K562 (cell line): ENCODE measurements around the gene ARPC4. TPM values are rescaled to one million over a fixed set of nuclear protein-coding genes. Genes with fewer than 3 reads are reported as not detected.

Experiments
- ATAC-seq: fragments of 200-7000 bp; cut with Tn5 transposase; 3 replicates; pipeline ENCODE4 v1.9.1; 2020; ENCODE audit warnings: moderate library complexity
- BruUV-seq: library from RNA; stranded (reverse); fragments of 400-500 nt; replicated peaks from 2 replicates; lab custom pipeline; 2021; lab: Mats Ljungman, UMichigan
- CTCF ChIA-PET: fragments of 300-600 bp; formaldehyde crosslinking; extraction: SDS; loops from one replicate; lab custom pipeline; 2021; ENCODE audit warnings: low intra/inter-chr PET ratio; lab: Yijun Ruan, JAX
- POLR2A ChIA-PET: fragments of 300-600, 350-650 bp; sonication (Branson Sonifier 250); formaldehyde crosslinking; extraction: SDS; loops from one replicate; lab custom pipeline; 2021; ENCODE audit warnings: antibody characterized with exemption, inconsistent platforms; lab: Yijun Ruan, JAX
- DNase-seq, 4 experiments: peaks; one replicate each; pipeline versions ENCODE4 v3.0.0 to v3.0.0-alpha.2; 2011 to 2018; ENCODE audit warnings: low spot score in 3 of 4, mixed read lengths in 3 of 4; ENCODE audit errors: extremely low read depth in 1 of 4
- FAIRE-seq: peaks from 2 replicates; lab custom pipeline; 2011; peaks lifted over from hg19 to GRCh38; lab: Jason Lieb, UNC
- H2AFZ ChIP-seq: 2 replicates; pipeline ENCODE4 v1.6.0; 2011; ENCODE audit warnings: low read depth, low read length, control low read depth, inconsistent platforms
- H3K27ac ChIP-seq: fragments of 200-600 bp; 3 replicates; pipeline ENCODE4 v1.8.0; 2011; ENCODE audit warnings: low read depth, mild to moderate bottlenecking, control low read depth, inconsistent platforms, low read length, moderate library complexity, mixed read lengths; ENCODE audit errors: extremely low read depth
- H3K27me3 ChIP-seq, 2 experiments: fragments of 300-600 bp in 1 of 2; 2 replicates in 1 of 2; 3 replicates in 1 of 2; pipeline versions ENCODE4 v1.6.0 to v1.8.0; 2011; ENCODE audit warnings: inconsistent platforms in 2 of 2, low read length in 2 of 2, mild to moderate bottlenecking in 1 of 2, mixed read lengths in 1 of 2, moderate library complexity in 1 of 2; ENCODE audit not compliant: control insufficient read depth in 2 of 2, insufficient read depth in 2 of 2
- H3K36me3 ChIP-seq: fragments of 300-600 bp; 3 replicates; pipeline ENCODE4 v1.8.0; 2011; ENCODE audit warnings: mild to moderate bottlenecking, low read length, inconsistent platforms; ENCODE audit not compliant: control insufficient read depth, insufficient read depth
- H3K4me1 ChIP-seq, 2 experiments: fragments of 200-600 bp in 1 of 2; replicated peaks in 1 of 2; 2 replicates in 1 of 2; 3 replicates in 1 of 2; pipeline versions ENCODE4 v1.5.1 to v1.8.0; 2011; ENCODE audit warnings: inconsistent platforms in 2 of 2, low read length in 2 of 2, mild to moderate bottlenecking in 1 of 2, mixed read lengths in 1 of 2, moderate library complexity in 1 of 2; ENCODE audit not compliant: control insufficient read depth in 2 of 2, insufficient read depth in 2 of 2
- H3K4me2 ChIP-seq: 2 replicates; pipeline ENCODE4 v1.6.1; 2011; ENCODE audit warnings: low read length, control low read depth, inconsistent platforms, mixed read lengths; ENCODE audit not compliant: insufficient read depth
- H3K4me3 ChIP-seq: fragments of 200-600 bp; sonication (generic), shearing (Covaris generic); 2 replicates; pipeline ENCODE4 v1.5.1; 2016; ENCODE audit warnings: control low read depth, inconsistent platforms
- H3K79me2 ChIP-seq: fragments of 200-600 bp; 3 replicates; pipeline ENCODE4 v1.8.0; 2011; ENCODE audit warnings: low read length, inconsistent platforms; ENCODE audit not compliant: control insufficient read depth, insufficient read depth
- H3K9ac ChIP-seq, 2 experiments: 2 replicates each; pipeline versions ENCODE4 v1.6.0 to v1.6.1; 2011; ENCODE audit warnings: low read depth in 2 of 2, low read length in 2 of 2, control low read depth in 1 of 2, inconsistent platforms in 1 of 2, mild to moderate bottlenecking in 1 of 2, mixed read lengths in 1 of 2; ENCODE audit not compliant: insufficient read depth in 1 of 2
- H3K9me1 ChIP-seq: one replicate; pipeline ENCODE4 v1.6.0; 2011; ENCODE audit warnings: inconsistent platforms, mild to moderate bottlenecking, low read length, moderate library complexity; ENCODE audit not compliant: control insufficient read depth, insufficient read depth
- H3K9me3 ChIP-seq: replicated peaks from 2 replicates; pipeline ENCODE4 v1.5.1; 2011; ENCODE audit warnings: low read depth, low read length, inconsistent platforms; ENCODE audit not compliant: control insufficient read depth, insufficient read depth
- H4K20me1 ChIP-seq: replicated peaks from 2 replicates; pipeline ENCODE4 v1.6.1; 2011; ENCODE audit warnings: low read length, inconsistent platforms, mixed read lengths; ENCODE audit not compliant: control insufficient read depth, insufficient read depth
- CLOCK ChIP-seq: fragments of 250-450 bp; sonication (Bioruptor Pico); IDR thresholded peaks from 2 replicates; pipeline ENCODE4 v1.4.0; 2020; ENCODE audit warnings: mild to moderate bottlenecking, moderate library complexity, borderline replicate concordance
- EGR1 ChIP-seq: fragments of 450-650 bp; conservative IDR thresholded peaks from 2 replicates; pipeline ENCODE4 v1.6.1; 2017; ENCODE audit warnings: mild to moderate bottlenecking
- FOXK1 ChIP-seq: sonication (generic); formaldehyde crosslinking; IDR thresholded peaks from 2 replicates; pipeline ENCODE4 v1.8.0; 2022; ENCODE audit warnings: missing genetic modification reagents, mild to moderate bottlenecking, borderline replicate concordance
- HLTF ChIP-seq: fragments of 450-650 bp; IDR thresholded peaks from 2 replicates; pipeline ENCODE4 v1.6.1; 2016
- HSF4 ChIP-seq: fragments of 250-450 bp; sonication (Bioruptor Pico); IDR thresholded peaks from 2 replicates; pipeline ENCODE4 v2.1.2; 2022; ENCODE audit warnings: mild to moderate bottlenecking, moderate library complexity, borderline replicate concordance
- MAX ChIP-seq: sonication (generic); formaldehyde crosslinking; IDR thresholded peaks from 2 replicates; pipeline ENCODE4 v1.9.0; 2022; ENCODE audit warnings: mild to moderate bottlenecking, missing genetic modification reagents
- NFATC3 ChIP-seq: fragments of 450-650 bp; IDR thresholded peaks from 2 replicates; pipeline ENCODE4 v1.6.1; 2017; ENCODE audit warnings: mild to moderate bottlenecking
- POLR2G ChIP-seq: fragments of 200-400 bp; formaldehyde crosslinking; IDR thresholded peaks from 2 replicates; pipeline ENCODE4 v1.6.1; 2017; ENCODE audit warnings: low read depth, mild to moderate bottlenecking, antibody characterized with exemption, low read length, moderate library complexity
- RBFOX2 ChIP-seq: fragments of 200-400 bp; formaldehyde crosslinking; IDR thresholded peaks from 2 replicates; pipeline ENCODE4 v1.6.1; 2017; ENCODE audit warnings: low read depth, mild to moderate bottlenecking, low read length, moderate library complexity
- SREBF2 ChIP-seq: sonication (generic); formaldehyde crosslinking; IDR thresholded peaks from 2 replicates; pipeline ENCODE4 v1.4.0; 2020; ENCODE audit warnings: mild to moderate bottlenecking, missing genetic modification reagents
- SRSF3 ChIP-seq: fragments of 200-400 bp; formaldehyde crosslinking; IDR thresholded peaks from 2 replicates; pipeline ENCODE4 v1.6.1; 2016; ENCODE audit warnings: mild to moderate bottlenecking, low read length, moderate library complexity; ENCODE audit not compliant: insufficient read depth
- TEAD2 ChIP-seq: fragments of 450-650 bp; IDR thresholded peaks from 2 replicates; pipeline ENCODE4 v1.6.1; 2016; ENCODE audit warnings: missing genetic modification characterization, control low read depth, missing compliant biosample characterization
- ZNF57 ChIP-seq: fragments of 450-650 bp; formaldehyde crosslinking; IDR thresholded peaks from 2 replicates; pipeline ENCODE4 v1.4.0; 2020; ENCODE audit warnings: mild to moderate bottlenecking, moderate library complexity
- ZNF764 ChIP-seq: fragments of 250-450 bp; sonication (Bioruptor Pico); IDR thresholded peaks from 2 replicates; pipeline ENCODE4 v1.4.0; 2020; ENCODE audit warnings: low read depth, mild to moderate bottlenecking, moderate library complexity
- WGBS: fragments of 100-300 bp; shearing (Covaris generic); methylation state at CpG from one replicate; pipeline ENCODE4 v1.1.6; 2016; ENCODE audit warnings: low coverage, mixed read lengths; ENCODE audit not compliant: insufficient coverage; ENCODE audit errors: missing lambda C conversion rate; 5-methylcytosine and 5-hydroxymethylcytosine counted together
- in situ Hi-C: fragments of 300-500 bp; cut with MboI; formaldehyde crosslinking; loops from 4 replicates; pipeline ENCODE4 v1.15.0; 2018; ENCODE audit warnings: inconsistent platforms, mixed read lengths
- intact Hi-C: fragments of 100-400 bp; cut with micrococcal nuclease; formaldehyde crosslinking; loops from 2 replicates; pipeline ENCODE4 v1.14.2; 2022
- polyA plus RNA-seq, 8 experiments: library from polyadenylated mRNA; depleted of rRNA in 4 of 8; stranded (reverse) in 5 of 8; unstranded in 3 of 8; fragments of >200 nt; fragmentation: Nextera tagmentation in 2 of 8; fragmentation: Illumina TruSeq in 1 of 8; extraction: Ambion mirVana in 2 of 8; extraction: Trizol in 1 of 8; gene quantifications; 2 replicates each; pipeline versions ENCODE4 v1.2.1 to v1.2.3, GENCODE V29; 2011 to 2014; ENCODE audit warnings: inconsistent platforms in 1 of 8, missing spikeins in 1 of 8
- total RNA-seq, 7 experiments: library from RNA; depleted of rRNA in 6 of 7; stranded (reverse); fragments of >200 nt in 6 of 7; fragmentation: Illumina TruSeq in 2 of 7; extraction: Trizol in 2 of 7; gene quantifications; 2 replicates each; pipeline versions ENCODE4 v1.2.1 to v1.2.3, GENCODE V29; 2011 to 2021; ENCODE audit warnings: low replicate concordance in 1 of 7
- TF ChIP-seq, protein P1 (sequence below): fragments of 450-650 bp; IDR thresholded peaks from 2 replicates; pipeline ENCODE4 v1.6.1; 2016

ARPC4 gene
- total and polyA plus RNA-seq, 9 of the 15 experiments (the other 6 are each of a cell fraction or from before 2014, with no cell fraction given): 20.1 to 153 (median 119) TPM

- TF ChIP-seq, protein P1, sequence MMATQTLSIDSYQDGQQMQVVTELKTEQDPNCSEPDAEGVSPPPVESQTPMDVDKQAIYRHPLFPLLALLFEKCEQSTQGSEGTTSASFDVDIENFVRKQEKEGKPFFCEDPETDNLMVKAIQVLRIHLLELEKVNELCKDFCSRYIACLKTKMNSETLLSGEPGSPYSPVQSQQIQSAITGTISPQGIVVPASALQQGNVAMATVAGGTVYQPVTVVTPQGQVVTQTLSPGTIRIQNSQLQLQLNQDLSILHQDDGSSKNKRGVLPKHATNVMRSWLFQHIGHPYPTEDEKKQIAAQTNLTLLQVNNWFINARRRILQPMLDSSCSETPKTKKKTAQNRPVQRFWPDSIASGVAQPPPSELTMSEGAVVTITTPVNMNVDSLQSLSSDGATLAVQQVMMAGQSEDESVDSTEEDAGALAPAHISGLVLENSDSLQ: no peak
- TF ChIP-seq SRSF3 (no peak), EGR1 (no peak), TEAD2 (tag) (no peak), ZNF764 (no peak)
- TF ChIP-seq, all 486 proteins: peak for 5
Measured at GRCh38 chr3:9787714-9788113, 5.2 kb upstream of the ARPC4 start (continued).

DNA sequence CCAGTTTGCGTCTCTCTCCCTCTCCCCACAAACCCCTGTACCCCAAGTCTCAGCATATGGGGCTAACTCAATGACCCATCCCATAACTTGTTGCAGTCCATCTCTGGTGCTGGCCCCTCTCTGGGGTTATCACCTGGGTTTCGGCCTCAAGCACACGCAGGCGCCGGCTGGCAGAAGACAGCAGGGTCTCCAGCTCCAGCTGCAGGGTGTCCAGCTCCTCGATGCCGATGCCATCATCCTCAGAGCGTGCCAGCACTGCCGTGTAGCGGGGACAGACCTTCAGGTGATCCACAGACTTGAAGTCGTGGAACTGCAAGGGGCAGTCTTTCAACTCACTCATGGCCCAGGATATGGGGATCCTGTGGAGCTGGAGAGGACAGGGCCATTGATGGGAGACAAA, 1.8 kb upstream of the ARPC4 start:
- WGBS: 89% methylated on average over 11 of the region's 11 CpGs
- peaks cover 26 to 30% of the 10 kb centered on the region in 2 experiments for H3K4me1 ChIP-seq
- no peak overlapping the region for H2AFZ ChIP-seq
- no peak for DNase-seq
- H3K27ac ChIP-seq: peak overlapping the region; percentile 100
- no peaks in the 10 kb centered on the region for H3K9me3 ChIP-seq
- BruUV-seq: no TSS peak
- no peak for ATAC-seq
- H3K36me3 ChIP-seq: peaks cover 73% of the 10 kb centered on the region
- H4K20me1 ChIP-seq: peaks cover 3% of the 10 kb centered on the region; the same call in 1 of the 2 replicates
- peaks cover 3% of the 10 kb centered on the region for H3K9me1 ChIP-seq
- no peak for FAIRE-seq
- in situ Hi-C loops (no loop called here), intact Hi-C loops (loop anchor here (5.0 to 10.0 kb wide), 2 partner anchors 74 to 286 kb away; no protein-coding TSS in a partner anchor)
- peak overlapping the region; percentile 94 to 100 for H3K9ac ChIP-seq
- peaks cover 55% of the 10 kb centered on the region for H3K79me2 ChIP-seq
- H3K27me3 ChIP-seq: no peaks in the 10 kb centered on the region
- ChIA-PET POLR2A (interaction anchor here (0.6 to 2.9 kb wide), 10 partner anchors 9 to 497 kb away, joined by 3 to 49 read pairs (median 4); partner anchors contain the start of gene OGG1), CTCF (no interaction called here)
- H3K4me3 ChIP-seq: peak overlapping the region; percentile 99; the same call in 1 of the 2 replicates
- TF ChIP-seq POLR2G (peak; percentile 65), HSF4 (no peak), MAX (CRISPR knock-in tag) (no peak), HLTF (no peak), ZNF57 (CRISPR knock-in tag) (no peak), CLOCK (CRISPR knock-in tag) (no peak), NFATC3 (no peak), FOXK1 (CRISPR knock-in tag) (0 out of 2 replicates have a peak, but pooled peaks have one; percentile 55), RBFOX2 (peak; percentile 55), SREBF2 (CRISPR knock-in tag) (no peak)
- peak overlapping the region; percentile 100 for H3K4me2 ChIP-seq
